ENCODE results near the gene GOLGA8B.
"Not testable (repeated sequence)": the region's sequence is repeated elsewhere in the genome, so short reads cannot be mapped to it uniquely, and the experiment has no call there.

GOLGA8B gene

GRCh38 chr15:34564711-34565110 is 18.7 kb downstream of the GOLGA8B start:
- H3K36me3 ChIP-seq (ENCODE audit: control insufficient read depth in 2 of 2, insufficient read depth in 2 of 2, low read length in 2 of 2); H3K27me3 ChIP-seq (ENCODE audit: control insufficient read depth in 2 of 2, insufficient read depth in 2 of 2, low read length in 2 of 2); H3K4me1 ChIP-seq (ENCODE audit: control insufficient read depth in 2 of 2, insufficient read depth in 2 of 2, low read length in 2 of 2); H3K27ac ChIP-seq (ENCODE audit: low read depth in 2 of 2, low read length in 2 of 2); H3K9ac ChIP-seq (ENCODE audit: low read depth in 1 of 2, low read length in 2 of 2); H3K4me3 ChIP-seq (ENCODE audit: low read length in 2 of 2); H3K9me3 ChIP-seq (ENCODE audit: control insufficient read depth in 2 of 2, low read length in 2 of 2): not testable (repeated sequence)

- not testable (repeated sequence) for H3K27ac ChIP-seq (ENCODE audit: low read depth in 2 of 2, low read length in 2 of 2)
Observed at GRCh38 chr15:34560814-34561213, 22.6 kb downstream of the GOLGA8B start.

GRCh38 chr15:34559764-34560163 is 23.7 kb downstream of the GOLGA8B start:
- not testable (repeated sequence) for H3K36me3 ChIP-seq (ENCODE audit: control insufficient read depth in 2 of 2, insufficient read depth in 2 of 2, low read length in 2 of 2); H3K9ac ChIP-seq (ENCODE audit: low read depth in 1 of 2, low read length in 2 of 2); H3K4me1 ChIP-seq (ENCODE audit: control insufficient read depth in 2 of 2, insufficient read depth in 2 of 2, low read length in 2 of 2); H3K27me3 ChIP-seq (ENCODE audit: control insufficient read depth in 2 of 2, insufficient read depth in 2 of 2, low read length in 2 of 2); H3K9me3 ChIP-seq (ENCODE audit: control insufficient read depth in 2 of 2, low read length in 2 of 2); H3K27ac ChIP-seq (ENCODE audit: low read depth in 2 of 2, low read length in 2 of 2); H3K4me3 ChIP-seq (ENCODE audit: low read length in 2 of 2)

More at GRCh38 chr15:34560814-34561213, 22.6 kb downstream of the GOLGA8B start:
- H3K36me3 ChIP-seq (ENCODE audit: control insufficient read depth in 2 of 2, insufficient read depth in 2 of 2, low read length in 2 of 2); H3K9ac ChIP-seq (ENCODE audit: low read depth in 1 of 2, low read length in 2 of 2); H3K9me3 ChIP-seq (ENCODE audit: control insufficient read depth in 2 of 2, low read length in 2 of 2); H3K4me1 ChIP-seq (ENCODE audit: control insufficient read depth in 2 of 2, insufficient read depth in 2 of 2, low read length in 2 of 2); H3K4me3 ChIP-seq (ENCODE audit: low read length in 2 of 2); H3K27me3 ChIP-seq (ENCODE audit: control insufficient read depth in 2 of 2, insufficient read depth in 2 of 2, low read length in 2 of 2): not testable (repeated sequence)

GRCh38 chr15:34555162-34555561 is 28.3 kb downstream of the GOLGA8B start:
- not testable (repeated sequence) for H3K9me3 ChIP-seq (ENCODE audit: control insufficient read depth in 2 of 2, low read length in 2 of 2); H3K36me3 ChIP-seq (ENCODE audit: control insufficient read depth in 2 of 2, insufficient read depth in 2 of 2, low read length in 2 of 2); H3K27me3 ChIP-seq (ENCODE audit: control insufficient read depth in 2 of 2, insufficient read depth in 2 of 2, low read length in 2 of 2); H3K9ac ChIP-seq (ENCODE audit: low read depth in 1 of 2, low read length in 2 of 2); H3K4me3 ChIP-seq (ENCODE audit: low read length in 2 of 2); H3K27ac ChIP-seq (ENCODE audit: low read depth in 2 of 2, low read length in 2 of 2); H3K4me1 ChIP-seq (ENCODE audit: control insufficient read depth in 2 of 2, insufficient read depth in 2 of 2, low read length in 2 of 2)

- H3K36me3 ChIP-seq (ENCODE audit: control insufficient read depth in 2 of 2, insufficient read depth in 2 of 2, low read length in 2 of 2); H3K9ac ChIP-seq (ENCODE audit: low read depth in 1 of 2, low read length in 2 of 2); H3K27ac ChIP-seq (ENCODE audit: low read depth in 2 of 2, low read length in 2 of 2); H3K9me3 ChIP-seq (ENCODE audit: control insufficient read depth in 2 of 2, low read length in 2 of 2); H3K27me3 ChIP-seq (ENCODE audit: control insufficient read depth in 2 of 2, insufficient read depth in 2 of 2, low read length in 2 of 2); H3K4me3 ChIP-seq (ENCODE audit: low read length in 2 of 2); H3K4me1 ChIP-seq (ENCODE audit: control insufficient read depth in 2 of 2, insufficient read depth in 2 of 2, low read length in 2 of 2): not testable (repeated sequence)
Observed at GRCh38 chr15:34554716-34555115, 28.7 kb downstream of the GOLGA8B start.

GRCh38 chr15:34554126-34554525 is 29.3 kb downstream of the GOLGA8B start:
- H3K27me3 ChIP-seq (ENCODE audit: control insufficient read depth in 2 of 2, insufficient read depth in 2 of 2, low read length in 2 of 2); H3K27ac ChIP-seq (ENCODE audit: low read depth in 2 of 2, low read length in 2 of 2); H3K9me3 ChIP-seq (ENCODE audit: control insufficient read depth in 2 of 2, low read length in 2 of 2); H3K4me1 ChIP-seq (ENCODE audit: control insufficient read depth in 2 of 2, insufficient read depth in 2 of 2, low read length in 2 of 2); H3K36me3 ChIP-seq (ENCODE audit: control insufficient read depth in 2 of 2, insufficient read depth in 2 of 2, low read length in 2 of 2); H3K4me3 ChIP-seq (ENCODE audit: low read length in 2 of 2); H3K9ac ChIP-seq (ENCODE audit: low read depth in 1 of 2, low read length in 2 of 2): not testable (repeated sequence)

GRCh38 chr15:34550129-34550528 is 33.3 kb downstream of the GOLGA8B start:
- not testable (repeated sequence) for H3K4me1 ChIP-seq (ENCODE audit: control insufficient read depth in 2 of 2, insufficient read depth in 2 of 2, low read length in 2 of 2); H3K4me3 ChIP-seq (ENCODE audit: low read length in 2 of 2); H3K27ac ChIP-seq (ENCODE audit: low read depth in 2 of 2, low read length in 2 of 2); H3K9me3 ChIP-seq (ENCODE audit: control insufficient read depth in 2 of 2, low read length in 2 of 2); H3K9ac ChIP-seq (ENCODE audit: low read depth in 1 of 2, low read length in 2 of 2); H3K36me3 ChIP-seq (ENCODE audit: control insufficient read depth in 2 of 2, insufficient read depth in 2 of 2, low read length in 2 of 2); H3K27me3 ChIP-seq (ENCODE audit: control insufficient read depth in 2 of 2, insufficient read depth in 2 of 2, low read length in 2 of 2)

GRCh38 chr15:34549381-34549809 is 34.1 kb downstream of the GOLGA8B start:
- H3K4me3 ChIP-seq (ENCODE audit: low read length in 2 of 2); H3K27ac ChIP-seq (ENCODE audit: low read depth in 2 of 2, low read length in 2 of 2); H3K9ac ChIP-seq (ENCODE audit: low read depth in 1 of 2, low read length in 2 of 2); H3K27me3 ChIP-seq (ENCODE audit: control insufficient read depth in 2 of 2, insufficient read depth in 2 of 2, low read length in 2 of 2); H3K36me3 ChIP-seq (ENCODE audit: control insufficient read depth in 2 of 2, insufficient read depth in 2 of 2, low read length in 2 of 2); H3K9me3 ChIP-seq (ENCODE audit: control insufficient read depth in 2 of 2, low read length in 2 of 2); H3K4me1 ChIP-seq (ENCODE audit: control insufficient read depth in 2 of 2, insufficient read depth in 2 of 2, low read length in 2 of 2): not testable (repeated sequence)

- not testable (repeated sequence) for H3K27me3 ChIP-seq (ENCODE audit: control insufficient read depth in 2 of 2, insufficient read depth in 2 of 2, low read length in 2 of 2); H3K36me3 ChIP-seq (ENCODE audit: control insufficient read depth in 2 of 2, insufficient read depth in 2 of 2, low read length in 2 of 2); H3K4me3 ChIP-seq (ENCODE audit: low read length in 2 of 2); H3K27ac ChIP-seq (ENCODE audit: low read depth in 2 of 2, low read length in 2 of 2); H3K9ac ChIP-seq (ENCODE audit: low read depth in 1 of 2, low read length in 2 of 2); H3K4me1 ChIP-seq (ENCODE audit: control insufficient read depth in 2 of 2, insufficient read depth in 2 of 2, low read length in 2 of 2); H3K9me3 ChIP-seq (ENCODE audit: control insufficient read depth in 2 of 2, low read length in 2 of 2)
Observed at GRCh38 chr15:34543860-34544649, 39.4 kb downstream of the GOLGA8B start.

- not testable (repeated sequence) for H3K4me3 ChIP-seq (ENCODE audit: low read length in 2 of 2); H3K27ac ChIP-seq (ENCODE audit: low read depth in 2 of 2, low read length in 2 of 2); H3K27me3 ChIP-seq (ENCODE audit: control insufficient read depth in 2 of 2, insufficient read depth in 2 of 2, low read length in 2 of 2); H3K9ac ChIP-seq (ENCODE audit: low read depth in 1 of 2, low read length in 2 of 2); H3K36me3 ChIP-seq (ENCODE audit: control insufficient read depth in 2 of 2, insufficient read depth in 2 of 2, low read length in 2 of 2); H3K9me3 ChIP-seq (ENCODE audit: control insufficient read depth in 2 of 2, low read length in 2 of 2); H3K4me1 ChIP-seq (ENCODE audit: control insufficient read depth in 2 of 2, insufficient read depth in 2 of 2, low read length in 2 of 2)
Observed at GRCh38 chr15:34535857-34536256, 47.6 kb downstream of the GOLGA8B start.
